GM12892 (cell line): ENCODE data around the gene TUBG2.
"Not testable (repeated sequence)": the region's sequence is repeated elsewhere in the genome, so short reads cannot be mapped to it uniquely, and the experiment has no call there.

Experiments
- POLR2A ChIP-seq: IDR thresholded peaks from 2 replicates; pipeline ENCODE4 v1.6.1; 2011; ENCODE audit warnings: low read depth, low read length, control low read depth
- POLR2AphosphoS5 ChIP-seq: IDR thresholded peaks from 2 replicates; pipeline ENCODE4 v1.6.1; 2011; ENCODE audit warnings: low read depth, low read length, control low read depth
- TAF1 ChIP-seq: IDR thresholded peaks from 2 replicates; pipeline ENCODE4 v1.6.1; 2011; ENCODE audit warnings: low read depth, mild to moderate bottlenecking, control low read depth, low read length, borderline replicate concordance

GRCh38 chr17:42609814-42610801 is 49.0 kb upstream of the TUBG2 start:
- TF ChIP-seq POLR2A, TAF1, POLR2AphosphoS5: not testable (repeated sequence)
